ENCODE measurements around the gene PCGF1.

PCGF1 gene

GRCh38 chr2:74500578-74500946, 6.9 kb downstream of the PCGF1 start:
- ChIA-PET POLR2A (ENCODE audit: low non-redundant PET) (interaction anchor here (1.3 kb wide), 1 partner anchor 18 kb away, joined by 5 read pairs; the partner anchor contains the start of genes CCDC142 and TTC31), CTCF (interaction anchor here (1.1 to 1.8 kb wide), 2 partner anchors 18 to 31 kb away, joined by 4 to 9 read pairs; partner anchors contain the start of genes CCDC142 and TTC31)
- TF ChIP-seq CTCF (conservative IDR thresholded peaks at IDR 0.05; ENCODE audit: low read depth): no peak
- DNase-seq (ENCODE audit: low spot score): no peak
- H3K27ac ChIP-seq: no peak overlapping the region

GRCh38 chr2:74499940-74500577, 7.4 kb downstream of the PCGF1 start:
- DNase-seq (ENCODE audit: low spot score): no peak
- POLR2A ChIA-PET (ENCODE audit: low non-redundant PET): interaction anchor here (1.3 kb wide), 1 partner anchor 17 kb away, joined by 5 read pairs; the partner anchor contains the start of genes CCDC142 and TTC31
- H3K27ac ChIP-seq: no peak overlapping the region
- no peak for TF ChIP-seq CTCF (conservative IDR thresholded peaks at IDR 0.05; ENCODE audit: low read depth)
- CTCF ChIA-PET: interaction anchor here (0.7 to 1.8 kb wide), 3 partner anchors 17 to 317 kb away, joined by 3 to 9 read pairs (median 4); partner anchors contain the start of genes CCDC142 and TTC31

- CTCF ChIA-PET: interaction anchor here (0.6 to 1.8 kb wide), 5 partner anchors 17 to 1189 kb away, joined by 3 to 9 read pairs (median 3); partner anchors contain the start of genes CCDC142 and TTC31
- POLR2A ChIA-PET (ENCODE audit: low non-redundant PET): interaction anchor here (0.6 kb wide), 1 partner anchor 28 kb away, joined by 5 read pairs; no protein-coding TSS in a partner anchor
- no peak for DNase-seq (ENCODE audit: low spot score)
- no peak for TF ChIP-seq CTCF (conservative IDR thresholded peaks at IDR 0.05; ENCODE audit: low read depth)
- no peak within 1 kb of the TSS for H3K27ac ChIP-seq
Measured at GRCh38 chr2:74499267-74499939, 8.1 kb downstream of the PCGF1 start, which contains the start of gene LBX2. Gene LBX2 (minus strand): TSS chr2:74499603. CDS start chr2:74499537, 66 bp downstream.

- ChIA-PET POLR2A (ENCODE audit: low non-redundant PET) (interaction anchor here (1.1 kb wide), 1 partner anchor 8 kb away, joined by 3 read pairs; no protein-coding TSS in a partner anchor), CTCF (interaction anchor here (0.6 to 1.0 kb wide), 2 partner anchors 15 to 61 kb away, joined by 3 read pairs; partner anchors contain the start of genes CCDC142 and TTC31)
- DNase-seq (ENCODE audit: low spot score): peak; percentile 54
- H3K27ac ChIP-seq: no peak overlapping the region
- no peak for TF ChIP-seq CTCF (conservative IDR thresholded peaks at IDR 0.05; ENCODE audit: low read depth)
Measured at GRCh38 chr2:74498500-74499266, 8.8 kb downstream of the PCGF1 start.

GRCh38 chr2:74497777-74498499, 9.6 kb downstream of the PCGF1 start:
- POLR2A ChIA-PET (ENCODE audit: low non-redundant PET): interaction anchor here (1.1 kb wide), 1 partner anchor 9 kb away, joined by 3 read pairs; no protein-coding TSS in a partner anchor

More at GRCh38 chr2:74497777-74498499, 9.6 kb downstream of the PCGF1 start:
- H3K27ac ChIP-seq: no peak overlapping the region
- CTCF ChIA-PET: interaction anchor here (1.0 kb wide), 1 partner anchor 15 kb away, joined by 3 read pairs; the partner anchor contains the start of genes CCDC142 and TTC31
- DNase-seq (ENCODE audit: low spot score): no peak
- TF ChIP-seq CTCF (conservative IDR thresholded peaks at IDR 0.05; ENCODE audit: low read depth): no peak

Data from RWPE1 (cell line).